Mesenchymal stem cell (in vitro differentiated cells and primary cell): ENCODE measurements around the gene PTGDR2.
"Not testable (repeated sequence)": the region's sequence is repeated elsewhere in the genome, so short reads cannot be mapped to it uniquely, and the experiment has no call there.

ENCODE experiments used
- DNase-seq: peaks from one replicate; pipeline ENCODE4 v3.0.0-alpha.2; 2013
- H2AFZ ChIP-seq: one replicate; pipeline ENCODE4 v1.6.1; 2013; ENCODE audit warnings: low read depth, mild to moderate bottlenecking, control low read depth, inconsistent platforms, low read length, moderate library complexity
- H2AK5ac ChIP-seq: 2 replicates; pipeline ENCODE4 v1.6.1; 2013; ENCODE audit warnings: low read length, moderate library complexity, mild to moderate bottlenecking, inconsistent platforms; ENCODE audit not compliant: severe bottlenecking
- H2BK120ac ChIP-seq: one replicate; pipeline ENCODE4 v1.6.1; 2013; ENCODE audit warnings: low read depth, mild to moderate bottlenecking, inconsistent platforms, low read length, moderate library complexity
- H2BK12ac ChIP-seq, 2 experiments: one replicate each; pipeline ENCODE4 v1.6.1; 2013; ENCODE audit warnings: inconsistent platforms in 2 of 2, low read length in 2 of 2, mild to moderate bottlenecking in 2 of 2, moderate library complexity in 2 of 2, control low read depth in 1 of 2
- H2BK15ac ChIP-seq: one replicate; pipeline ENCODE4 v1.6.1; 2013; ENCODE audit warnings: mild to moderate bottlenecking, low read depth, inconsistent platforms; ENCODE audit not compliant: poor library complexity, severe bottlenecking
- H2BK5ac ChIP-seq: 2 replicates; pipeline ENCODE4 v1.6.1; 2013; ENCODE audit warnings: low read depth, mild to moderate bottlenecking, low read length, control low read depth, inconsistent platforms; ENCODE audit not compliant: poor library complexity, severe bottlenecking
- H3K14ac ChIP-seq, 2 experiments: one replicate each; pipeline ENCODE4 v1.6.1; 2013; ENCODE audit warnings: inconsistent platforms in 2 of 2, low read length in 2 of 2, control low read depth in 1 of 2, mild to moderate bottlenecking in 1 of 2, moderate library complexity in 1 of 2
- H3K18ac ChIP-seq, 2 experiments: one replicate each; pipeline ENCODE4 v1.6.1; 2013; ENCODE audit warnings: inconsistent platforms in 2 of 2, low read length in 2 of 2, control low read depth in 1 of 2, low read depth in 1 of 2, mild to moderate bottlenecking in 1 of 2
- H3K23ac ChIP-seq, 2 experiments: one replicate each; pipeline ENCODE4 v1.6.1; 2013; ENCODE audit warnings: inconsistent platforms in 2 of 2, low read length in 2 of 2, mild to moderate bottlenecking in 2 of 2, moderate library complexity in 2 of 2, control low read depth in 1 of 2
- H3K27ac ChIP-seq: 2 replicates; pipeline ENCODE4 v1.5.1; 2013; ENCODE audit warnings: mild to moderate bottlenecking, moderate library complexity, low read length, control low read depth, inconsistent platforms; ENCODE audit not compliant: poor library complexity, severe bottlenecking
- H3K27me3 ChIP-seq, 2 experiments: 2 replicates each; pipeline versions ENCODE4 v1.6.1 to v1.7.0; 2013; ENCODE audit warnings: low read length in 2 of 2, mild to moderate bottlenecking in 2 of 2, moderate library complexity in 2 of 2, control low read depth in 1 of 2, inconsistent platforms in 1 of 2; ENCODE audit not compliant: control insufficient read depth in 1 of 2, insufficient read depth in 1 of 2
- H3K36me3 ChIP-seq, 2 experiments: 2 replicates each; pipeline versions ENCODE4 v1.6.1 to v1.7.0; 2013; ENCODE audit warnings: low read length in 2 of 2, control low read depth in 1 of 2, inconsistent platforms in 1 of 2, low read depth in 1 of 2, mild to moderate bottlenecking in 1 of 2; ENCODE audit not compliant: insufficient read depth in 2 of 2, control insufficient read depth in 1 of 2
- H3K4ac ChIP-seq, 2 experiments: one replicate each; pipeline ENCODE4 v1.6.1; 2013; ENCODE audit warnings: inconsistent platforms in 2 of 2, low read length in 2 of 2, mild to moderate bottlenecking in 2 of 2, moderate library complexity in 2 of 2, control low read depth in 1 of 2, low read depth in 1 of 2
- H3K4me1 ChIP-seq: 2 replicates; pipeline ENCODE4 v1.6.1; 2013; ENCODE audit warnings: low read depth, low read length, control low read depth; ENCODE audit not compliant: control insufficient read depth, insufficient read depth
- H3K4me2 ChIP-seq: 2 replicates; pipeline ENCODE4 v1.6.1; 2013; ENCODE audit warnings: low read length, mild to moderate bottlenecking, inconsistent platforms; ENCODE audit not compliant: poor library complexity, severe bottlenecking
- H3K4me3 ChIP-seq, 2 experiments: 2 replicates each; pipeline versions ENCODE4 v1.5.1 to v1.7.0; 2013; ENCODE audit warnings: low read length in 2 of 2, mild to moderate bottlenecking in 2 of 2, control low read depth in 1 of 2, low read depth in 1 of 2; ENCODE audit not compliant: insufficient read depth in 1 of 2
- H3K79me1 ChIP-seq: replicated peaks from 2 replicates; pipeline ENCODE4 v1.6.1; 2013; ENCODE audit warnings: mild to moderate bottlenecking, control low read depth, low read length, inconsistent platforms; ENCODE audit not compliant: poor library complexity, severe bottlenecking
- H3K9ac ChIP-seq: 2 replicates; pipeline ENCODE4 v1.7.0; 2013; ENCODE audit warnings: mild to moderate bottlenecking, low read length, moderate library complexity
- H3K9me3 ChIP-seq: 2 replicates; pipeline ENCODE4 v1.7.0; 2013; ENCODE audit warnings: mild to moderate bottlenecking, low read length; ENCODE audit not compliant: control insufficient read depth
- H4K8ac ChIP-seq: one replicate; pipeline ENCODE4 v1.6.1; 2013; ENCODE audit warnings: inconsistent platforms, mild to moderate bottlenecking, low read length, moderate library complexity
- H4K91ac ChIP-seq: one replicate; pipeline ENCODE4 v1.6.1; 2013; ENCODE audit warnings: mild to moderate bottlenecking, low read length, inconsistent platforms
- WGBS: methylation state at CpG from one replicate; pipeline ENCODE4 v1.1.7; 2013; ENCODE audit warnings: mixed read lengths; 5-methylcytosine and 5-hydroxymethylcytosine counted together

Gene PTGDR2

GRCh38 chr11:60823745-60824306, 31.9 kb downstream of the PTGDR2 start:
- not testable (repeated sequence) for H3K4me1 ChIP-seq

GRCh38 chr11:60821827-60822599, 33.7 kb downstream of the PTGDR2 start:
- H3K4me2 ChIP-seq = no peak overlapping the region
- no peak overlapping the region for H2AK5ac ChIP-seq
- no peak overlapping the region for H3K27ac ChIP-seq
- no peak overlapping the region for H3K14ac ChIP-seq
- H3K27me3 ChIP-seq = peaks cover 10 to 40% of the 10 kb centered on the region in 2 experiments
- H2BK15ac ChIP-seq = no peak overlapping the region
- no peaks in the 10 kb centered on the region for H3K36me3 ChIP-seq
- no peak overlapping the region for H3K4me3 ChIP-seq
- peaks cover 14% of the 10 kb centered on the region for H3K9me3 ChIP-seq
- no peak overlapping the region for H2AFZ ChIP-seq
- no peak overlapping the region for H3K18ac ChIP-seq
- H4K91ac ChIP-seq = no peak overlapping the region
- no peaks in the 10 kb centered on the region for H3K4me1 ChIP-seq
- H2BK120ac ChIP-seq = no peak overlapping the region
- no peak overlapping the region for H3K4ac ChIP-seq
- H3K23ac ChIP-seq = no peak overlapping the region
- H3K79me1 ChIP-seq = no peaks in the 10 kb centered on the region
- no peak overlapping the region for H2BK5ac ChIP-seq
- no peak overlapping the region for H2BK12ac ChIP-seq
- no peak overlapping the region for H4K8ac ChIP-seq
- 78% methylated on average over 15 of the region's 15 CpGs for WGBS
- no peak overlapping the region for H3K9ac ChIP-seq
- no peak for DNase-seq

More at GRCh38 chr11:60823745-60824306, 31.9 kb downstream of the PTGDR2 start:
- not testable (repeated sequence) for H2BK15ac ChIP-seq, H3K4ac ChIP-seq, H3K9ac ChIP-seq, H3K14ac ChIP-seq, H2BK120ac ChIP-seq, H2AFZ ChIP-seq, H4K91ac ChIP-seq, H3K23ac ChIP-seq, H3K36me3 ChIP-seq, H3K9me3 ChIP-seq, DNase-seq, H3K4me3 ChIP-seq, H3K18ac ChIP-seq, H2AK5ac ChIP-seq, H3K4me2 ChIP-seq, H2BK5ac ChIP-seq, H3K79me1 ChIP-seq, H4K8ac ChIP-seq, H2BK12ac ChIP-seq, H3K27ac ChIP-seq
- WGBS = 93% methylated on average over 5 of the region's 5 CpGs
- peaks cover 5 to 58% of the 10 kb centered on the region in 2 experiments for H3K27me3 ChIP-seq

DNA sequence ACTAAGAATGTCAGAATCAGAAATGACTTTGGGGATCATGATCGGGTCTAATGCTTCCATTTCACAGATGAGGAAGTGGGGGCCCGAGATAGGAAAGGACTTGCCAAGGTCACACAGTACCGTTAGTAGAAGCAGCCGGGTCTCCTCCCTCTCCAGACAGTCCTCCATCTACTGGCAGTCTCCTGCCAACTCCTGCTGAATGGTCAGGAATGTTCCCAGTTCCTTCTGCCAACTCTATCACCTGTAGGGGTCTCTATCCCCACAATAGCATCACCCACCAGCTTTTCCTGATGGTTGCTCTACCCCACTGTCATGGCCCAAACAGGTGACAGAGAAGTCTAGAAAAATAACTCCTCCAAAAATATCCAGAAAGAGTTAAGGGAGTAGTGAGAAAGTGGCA, 37.7 kb downstream of the PTGDR2 start:
- Histone ChIP-seq H2BK12ac (no peak overlapping the region), H3K79me1 (no peaks in the 10 kb centered on the region), H3K27ac (no peak overlapping the region), H2BK120ac (no peak overlapping the region), H3K4ac (no peak overlapping the region), H3K14ac (no peak overlapping the region), H2AK5ac (no peak overlapping the region), H3K9ac (no peak overlapping the region), H3K23ac (no peak overlapping the region), H3K18ac (no peak overlapping the region), H2BK15ac (no peak overlapping the region), H2AFZ (no peak overlapping the region), H3K4me3 (no peak overlapping the region), H4K8ac (no peak overlapping the region), H3K9me3 (peaks cover 24% of the 10 kb centered on the region), H2BK5ac (no peak overlapping the region), H3K36me3 (no peaks in the 10 kb centered on the region), H3K4me2 (no peak overlapping the region), H3K27me3 (peaks cover 15 to 29% of the 10 kb centered on the region in 2 experiments), H3K4me1 (no peaks in the 10 kb centered on the region), H4K91ac (no peak overlapping the region)
- 90% methylated on average over 4 of the region's 4 CpGs for WGBS
- no peak for DNase-seq

DNA sequence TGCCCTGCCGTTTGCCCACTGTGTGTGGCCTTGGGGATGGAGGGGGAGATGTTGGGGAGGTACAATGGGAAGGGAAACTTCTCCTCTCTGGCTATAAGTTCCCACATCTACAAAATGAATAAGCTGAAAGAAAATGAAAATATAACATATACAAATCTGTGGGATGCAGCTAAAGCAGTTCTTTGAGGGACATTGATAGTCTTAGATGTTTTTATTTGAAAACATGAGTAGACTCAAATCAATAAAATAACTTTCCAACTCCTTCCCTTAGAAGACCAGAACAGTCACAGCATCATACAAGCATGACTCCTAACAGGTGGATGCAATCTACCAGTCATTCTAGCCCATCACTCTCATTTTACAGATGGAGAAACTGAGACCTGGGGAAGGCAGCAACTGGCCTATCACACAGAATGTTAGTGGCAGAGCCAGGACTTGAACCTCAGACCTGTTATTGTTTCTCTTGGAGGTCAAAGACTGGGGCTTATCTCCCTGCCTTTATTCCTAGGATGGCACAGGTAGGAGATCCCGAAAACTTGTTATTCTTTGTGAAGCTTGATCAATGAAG, 39.1 kb downstream of the PTGDR2 start:
- no peaks in the 10 kb centered on the region for H3K79me1 ChIP-seq
- H2BK15ac ChIP-seq = no peak overlapping the region
- no peak overlapping the region for H3K4me3 ChIP-seq
- peaks cover 16 to 36% of the 10 kb centered on the region in 2 experiments for H3K27me3 ChIP-seq
- no peak overlapping the region for H2BK120ac ChIP-seq
- H3K14ac ChIP-seq = no peak overlapping the region
- H3K4ac ChIP-seq = no peak overlapping the region
- no peak overlapping the region for H2BK5ac ChIP-seq
- H3K4me2 ChIP-seq = no peak overlapping the region
- no peak overlapping the region for H4K8ac ChIP-seq
- no peaks in the 10 kb centered on the region for H3K36me3 ChIP-seq
- no peak overlapping the region for H4K91ac ChIP-seq
- no peak for DNase-seq
- 83% methylated on average over 1 of the region's 2 CpGs for WGBS
- no peak overlapping the region for H3K18ac ChIP-seq
- H3K23ac ChIP-seq = no peak overlapping the region
- no peak overlapping the region for H3K27ac ChIP-seq
- H2AFZ ChIP-seq = no peak overlapping the region
- H3K4me1 ChIP-seq = no peaks in the 10 kb centered on the region
- no peak overlapping the region for H2AK5ac ChIP-seq
- H2BK12ac ChIP-seq = no peak overlapping the region
- H3K9me3 ChIP-seq = peaks cover 27% of the 10 kb centered on the region
- H3K9ac ChIP-seq = no peak overlapping the region
